Renal pelvis (tissue), 4 donors: Measurements from ENCODE around the gene FRMD8. TPM values are rescaled to one million over a fixed set of nuclear protein-coding genes. Genes with fewer than 3 reads are reported as not detected.

Experiments used
- DNase-seq: peaks from one replicate; pipeline ENCODE4 v3.0.0-alpha.2; 2013
- polyA plus RNA-seq, 3 donors: library from polyadenylated mRNA; unstranded; fragments of 120-200 nt; gene quantifications; one replicate each; pipeline ENCODE4 v1.2.1, GENCODE V29; 2013; ENCODE audit not compliant: insufficient read length in 3 of 3

FRMD8 gene
- polyA plus RNA-seq, 3 donors = 20.4 to 26.7 (median 21.0) TPM

DNA sequence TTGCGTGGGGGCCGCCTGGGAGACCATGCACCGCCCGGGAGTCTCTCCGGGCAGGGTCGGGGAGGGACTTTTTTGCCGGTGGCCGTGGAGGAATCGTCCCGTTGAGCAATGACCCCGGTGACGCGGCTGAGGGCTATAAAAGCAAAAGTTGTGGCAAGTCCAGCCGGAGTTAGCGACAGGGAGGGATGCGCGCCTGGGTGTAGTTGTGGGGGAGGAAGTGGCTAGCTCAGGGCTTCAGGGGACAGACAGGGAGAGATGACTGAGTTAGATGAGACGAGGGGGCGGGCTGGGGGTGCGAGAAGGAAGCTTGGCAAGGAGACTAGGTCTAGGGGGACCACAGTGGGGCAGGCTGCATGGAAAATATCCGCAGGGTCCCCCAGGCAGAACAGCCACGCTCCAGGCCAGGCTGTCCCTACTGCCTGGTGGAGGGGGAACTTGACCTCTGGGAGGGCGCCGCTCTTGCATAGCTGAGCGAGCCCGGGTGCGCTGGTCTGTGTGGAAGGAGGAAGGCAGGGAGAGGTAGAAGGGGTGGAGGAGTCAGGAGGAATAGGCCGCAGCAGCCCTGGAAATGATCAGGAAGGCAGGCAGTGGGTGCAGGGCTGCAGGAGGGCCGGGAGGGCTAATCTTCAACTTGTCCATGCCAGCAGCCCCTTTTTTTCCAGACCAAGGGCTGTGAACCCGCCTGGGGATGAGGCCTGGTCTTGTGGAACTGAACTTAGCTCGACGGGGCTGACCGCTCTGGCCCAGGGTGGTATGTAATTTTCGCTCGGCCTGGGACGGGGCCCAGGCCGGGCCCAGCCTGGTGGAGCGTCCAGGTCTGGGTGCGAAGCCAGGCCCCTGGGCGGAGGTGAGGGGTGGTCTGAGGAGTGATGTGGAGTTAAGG, 36.4 kb downstream of the FRMD8 start, which contains the start of gene NEAT1:
TSS of gene NEAT1 (plus strand) at position 166 of the 883 bp plus-strand sequence.
- DNase-seq = peak; percentile 95

- no peak for DNase-seq
These were observed 37.2 kb downstream of the FRMD8 start for GRCh38 chr11:65423516-65424204.

GRCh38 chr11:65424205-65425104, 38.0 kb downstream of the FRMD8 start:
- DNase-seq = no peak

DNA sequence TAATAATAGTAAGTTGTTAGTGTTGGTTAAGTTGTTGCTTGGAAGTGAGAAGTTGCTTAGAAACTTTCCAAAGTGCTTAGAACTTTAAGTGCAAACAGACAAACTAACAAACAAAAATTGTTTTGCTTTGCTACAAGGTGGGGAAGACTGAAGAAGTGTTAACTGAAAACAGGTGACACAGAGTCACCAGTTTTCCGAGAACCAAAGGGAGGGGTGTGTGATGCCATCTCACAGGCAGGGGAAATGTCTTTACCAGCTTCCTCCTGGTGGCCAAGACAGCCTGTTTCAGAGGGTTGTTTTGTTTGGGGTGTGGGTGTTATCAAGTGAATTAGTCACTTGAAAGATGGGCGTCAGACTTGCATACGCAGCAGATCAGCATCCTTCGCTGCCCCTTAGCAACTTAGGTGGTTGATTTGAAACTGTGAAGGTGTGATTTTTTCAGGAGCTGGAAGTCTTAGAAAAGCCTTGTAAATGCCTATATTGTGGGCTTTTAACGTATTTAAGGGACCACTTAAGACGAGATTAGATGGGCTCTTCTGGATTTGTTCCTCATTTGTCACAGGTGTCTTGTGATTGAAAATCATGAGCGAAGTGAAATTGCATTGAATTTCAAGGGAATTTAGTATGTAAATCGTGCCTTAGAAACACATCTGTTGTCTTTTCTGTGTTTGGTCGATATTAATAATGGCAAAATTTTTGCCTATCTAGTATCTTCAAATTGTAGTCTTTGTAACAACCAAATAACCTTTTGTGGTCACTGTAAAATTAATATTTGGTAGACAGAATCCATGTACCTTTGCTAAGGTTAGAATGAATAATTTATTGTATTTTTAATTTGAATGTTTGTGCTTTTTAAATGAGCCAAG, 38.9 kb downstream of the FRMD8 start:
- no peak for DNase-seq

DNA sequence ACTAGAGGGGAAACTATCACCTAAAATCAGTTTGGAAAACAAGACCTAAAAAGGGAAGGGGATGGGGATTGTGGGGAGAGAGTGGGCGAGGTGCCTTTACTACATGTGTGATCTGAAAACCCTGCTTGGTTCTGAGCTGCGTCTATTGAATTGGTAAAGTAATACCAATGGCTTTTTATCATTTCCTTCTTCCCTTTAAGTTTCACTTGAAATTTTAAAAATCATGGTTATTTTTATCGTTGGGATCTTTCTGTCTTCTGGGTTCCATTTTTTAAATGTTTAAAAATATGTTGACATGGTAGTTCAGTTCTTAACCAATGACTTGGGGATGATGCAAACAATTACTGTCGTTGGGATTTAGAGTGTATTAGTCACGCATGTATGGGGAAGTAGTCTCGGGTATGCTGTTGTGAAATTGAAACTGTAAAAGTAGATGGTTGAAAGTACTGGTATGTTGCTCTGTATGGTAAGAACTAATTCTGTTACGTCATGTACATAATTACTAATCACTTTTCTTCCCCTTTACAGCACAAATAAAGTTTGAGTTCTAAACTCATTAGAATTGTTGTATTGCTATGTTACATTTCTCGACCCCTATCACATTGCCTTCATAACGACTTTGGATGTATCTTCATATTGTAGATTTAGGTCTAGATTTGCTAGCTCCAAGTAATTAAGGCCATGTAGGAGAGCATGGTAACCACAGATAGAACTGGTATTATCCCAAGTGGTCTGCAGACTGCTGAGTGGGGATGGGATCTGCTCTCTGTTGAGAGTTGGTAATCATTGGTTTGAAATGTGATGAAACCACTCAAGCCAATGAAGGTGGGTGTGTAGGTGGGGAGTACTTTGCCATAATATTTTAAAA, 39.8 kb downstream of the FRMD8 start:
- no peak for DNase-seq

- no peak for DNase-seq
These were observed 40.6 kb downstream of the FRMD8 start for GRCh38 chr11:65426839-65427690.

DNA sequence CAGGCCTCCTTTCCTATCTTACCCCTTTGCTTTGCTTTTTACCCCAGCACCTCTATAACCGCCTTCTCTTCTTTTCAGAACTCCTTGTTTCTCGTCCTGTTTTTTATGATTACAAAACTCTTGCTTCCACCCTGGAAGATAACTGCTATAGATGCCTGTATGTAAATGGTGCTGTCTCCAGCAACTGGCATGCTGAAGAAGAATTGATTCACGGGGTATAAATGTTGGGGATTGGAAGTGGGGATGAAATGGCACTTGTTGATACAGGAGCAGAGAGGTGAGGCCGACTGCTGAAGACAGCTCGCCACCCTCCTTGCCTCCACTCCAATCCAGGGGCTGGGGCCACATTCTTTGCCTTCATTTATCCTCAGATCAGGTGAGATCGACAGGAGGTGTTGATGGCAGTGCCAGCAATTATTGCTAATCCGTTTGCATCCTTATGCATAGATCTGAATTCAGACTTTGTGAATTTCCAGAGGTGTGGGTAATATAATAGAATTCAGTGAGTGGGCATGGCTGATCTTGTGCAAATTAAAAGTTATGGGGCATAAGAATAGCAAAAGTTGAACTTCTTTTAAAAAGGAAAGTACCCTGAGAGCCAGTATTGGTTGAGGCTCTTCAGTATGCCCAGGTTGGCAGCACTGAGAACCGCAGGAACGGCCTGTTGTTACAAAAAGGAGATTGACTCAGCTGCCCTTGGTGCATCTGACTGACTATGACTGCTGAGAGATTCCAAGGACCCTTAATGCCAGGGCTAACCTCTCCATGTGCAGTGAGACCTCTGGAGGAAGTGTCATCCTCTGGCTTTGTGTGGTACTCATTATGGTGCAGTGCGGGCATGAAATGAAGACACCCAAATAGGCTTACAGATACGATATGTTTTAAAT, 41.5 kb downstream of the FRMD8 start:
- DNase-seq = no peak

DNA sequence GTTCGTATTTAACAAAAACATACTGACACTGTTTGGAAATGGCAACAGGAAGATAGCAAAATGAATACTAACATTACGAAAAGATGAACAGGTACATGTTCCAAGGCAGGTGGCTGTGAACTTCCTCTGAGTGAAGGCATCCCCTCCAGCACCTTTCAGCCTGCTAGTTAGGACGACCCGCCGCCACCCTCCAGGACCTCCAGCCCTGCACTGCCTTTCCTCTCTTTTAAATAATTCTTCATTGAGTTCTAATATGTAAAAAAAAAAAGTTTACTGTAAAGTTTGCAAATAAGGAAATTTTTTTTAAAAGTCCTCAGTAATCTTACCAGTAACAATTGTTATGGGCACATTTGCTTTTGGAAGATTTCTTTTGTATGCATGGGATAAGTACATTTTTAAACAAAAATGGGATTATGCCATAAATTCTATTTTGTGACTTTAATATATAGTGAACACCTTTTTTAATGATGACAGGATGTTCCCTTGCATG, 42.2 kb downstream of the FRMD8 start:
- DNase-seq = no peak

DNA sequence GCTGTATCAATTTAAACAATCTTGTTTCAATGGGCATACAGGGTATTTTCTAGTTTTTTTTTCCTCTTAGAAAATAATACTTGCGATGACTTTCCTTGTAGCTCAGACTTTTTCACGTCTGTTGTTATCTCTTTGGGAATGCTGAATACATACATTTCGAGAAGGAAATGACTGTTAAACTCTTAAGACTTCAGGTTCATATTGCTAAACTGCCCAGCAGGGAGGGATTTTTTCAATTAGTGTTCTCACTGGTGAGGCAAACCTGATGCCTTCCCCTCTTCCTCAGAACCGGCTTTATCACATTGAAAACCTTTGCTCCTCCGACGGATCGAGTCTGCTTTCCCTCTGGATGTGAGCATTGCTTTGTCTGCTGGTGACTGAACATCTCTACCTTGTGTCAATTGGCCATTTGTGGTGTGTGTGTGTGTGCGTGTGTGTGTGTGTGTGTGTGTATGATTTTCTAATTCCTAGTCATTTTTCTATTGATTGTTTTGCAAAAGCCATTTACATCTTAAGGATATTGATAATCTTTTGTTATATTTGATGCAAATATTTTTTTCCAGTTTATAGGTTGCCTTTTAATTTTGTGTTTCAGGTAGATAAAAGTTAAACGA, 42.7 kb downstream of the FRMD8 start:
- no peak for DNase-seq

GRCh38 chr11:65429724-65430405, 43.4 kb downstream of the FRMD8 start:
- DNase-seq = no peak

- DNase-seq = no peak
These were observed 44.2 kb downstream of the FRMD8 start for GRCh38 chr11:65430406-65431217.

- no peak for DNase-seq
These were observed 45.1 kb downstream of the FRMD8 start for GRCh38 chr11:65431451-65432099.

DNA sequence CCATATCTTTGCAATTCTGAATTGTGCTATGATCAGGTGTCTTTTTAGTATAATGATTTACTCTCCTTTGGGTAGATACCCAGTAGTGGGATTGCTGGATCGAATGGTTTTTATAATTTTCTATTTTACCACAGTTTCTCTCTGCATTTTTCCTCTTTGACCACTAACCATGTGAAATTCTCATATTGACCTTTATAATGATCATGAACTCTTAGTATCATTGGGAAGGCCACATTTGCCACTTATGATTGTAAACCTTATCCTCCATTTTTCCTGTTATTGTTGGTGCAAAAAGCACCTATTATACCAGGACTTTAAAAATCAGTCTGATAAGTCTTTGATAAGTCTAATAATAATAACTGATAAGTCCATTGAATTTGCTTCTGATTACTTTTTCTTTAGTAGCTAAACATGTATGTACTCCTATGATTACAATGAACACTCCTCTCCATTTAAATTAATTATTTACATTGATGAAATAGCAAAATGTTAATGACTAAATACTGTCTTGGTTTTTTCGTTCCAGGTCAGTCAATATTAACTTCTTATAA, 45.7 kb downstream of the FRMD8 start:
- DNase-seq = no peak

GRCh38 chr11:65432686-65433582, 46.5 kb downstream of the FRMD8 start:
- DNase-seq = no peak
